Trophoblast cell (in vitro differentiated cells and primary cell): ENCODE results near the gene ZNF618.

Source experiments
- DNase-seq, 2 donors: peaks; one replicate each; pipeline ENCODE4 v3.0.0-alpha.2; 2016
- H2AFZ ChIP-seq: 2 replicates; pipeline ENCODE4 v1.6.1; 2013; ENCODE audit warnings: low read length, moderate library complexity, mild to moderate bottlenecking; ENCODE audit not compliant: insufficient read depth, poor library complexity
- H2AK5ac ChIP-seq: 2 replicates; pipeline ENCODE4 v1.6.1; 2013; ENCODE audit warnings: mild to moderate bottlenecking, low read length
- H2BK120ac ChIP-seq: 2 replicates; pipeline ENCODE4 v1.6.1; 2013; ENCODE audit warnings: low read length, mild to moderate bottlenecking, moderate library complexity; ENCODE audit not compliant: insufficient read depth, poor library complexity
- H2BK12ac ChIP-seq: 2 replicates; pipeline ENCODE4 v1.6.1; 2013; ENCODE audit warnings: mild to moderate bottlenecking, low read length, moderate library complexity
- H2BK5ac ChIP-seq: 2 replicates; pipeline ENCODE4 v1.6.1; 2013; ENCODE audit warnings: low read length, low read depth, moderate library complexity, mild to moderate bottlenecking; ENCODE audit not compliant: poor library complexity
- H3K14ac ChIP-seq: 2 replicates; pipeline ENCODE4 v1.6.1; 2013; ENCODE audit warnings: mild to moderate bottlenecking, low read length
- H3K18ac ChIP-seq: 2 replicates; pipeline ENCODE4 v1.6.1; 2013; ENCODE audit warnings: mild to moderate bottlenecking, low read length
- H3K23ac ChIP-seq: 2 replicates; pipeline ENCODE4 v1.6.1; 2013; ENCODE audit warnings: low read length
- H3K27ac ChIP-seq: 2 replicates; pipeline ENCODE4 v1.5.1; 2013; ENCODE audit warnings: low read depth, mild to moderate bottlenecking, inconsistent platforms, low read length, moderate library complexity
- H3K27me3 ChIP-seq: 2 replicates; pipeline ENCODE4 v1.6.1; 2013; ENCODE audit warnings: inconsistent platforms, mild to moderate bottlenecking, low read length, moderate library complexity; ENCODE audit not compliant: insufficient read depth
- H3K36me3 ChIP-seq, 2 experiments: 1 replicate in 1 of 2; 2 replicates in 1 of 2; pipeline ENCODE4 v1.6.1; 2013; ENCODE audit warnings: low read length in 2 of 2, mild to moderate bottlenecking in 2 of 2, moderate library complexity in 1 of 2; ENCODE audit not compliant: insufficient read depth in 2 of 2, control insufficient read depth in 1 of 2
- H3K4ac ChIP-seq: 2 replicates; pipeline ENCODE4 v1.6.1; 2013; ENCODE audit warnings: low read depth, mild to moderate bottlenecking, low read length, moderate library complexity
- H3K4me1 ChIP-seq, 2 experiments: 1 replicate in 1 of 2; 2 replicates in 1 of 2; pipeline ENCODE4 v1.6.1; 2013; ENCODE audit warnings: low read length in 2 of 2, mild to moderate bottlenecking in 2 of 2, moderate library complexity in 1 of 2; ENCODE audit not compliant: insufficient read depth in 2 of 2, control insufficient read depth in 1 of 2
- H3K4me2 ChIP-seq: 2 replicates; pipeline ENCODE4 v1.6.1; 2013; ENCODE audit warnings: inconsistent platforms, mild to moderate bottlenecking, low read length, moderate library complexity
- H3K4me3 ChIP-seq: 2 replicates; pipeline ENCODE4 v1.5.1; 2013; ENCODE audit warnings: mild to moderate bottlenecking, low read depth, low read length, inconsistent platforms
- H3K79me1 ChIP-seq: one replicate; pipeline ENCODE4 v1.6.1; 2013; ENCODE audit warnings: low read length
- H3K79me2 ChIP-seq: 2 replicates; pipeline ENCODE4 v1.6.1; 2013; ENCODE audit warnings: low read length, mild to moderate bottlenecking; ENCODE audit not compliant: control insufficient read depth, insufficient read depth, poor library complexity
- H3K9ac ChIP-seq: 2 replicates; pipeline ENCODE4 v1.6.1; 2013; ENCODE audit warnings: mild to moderate bottlenecking, low read length
- H3K9me3 ChIP-seq: 2 replicates; pipeline ENCODE4 v1.6.1; 2013; ENCODE audit warnings: low read depth, mild to moderate bottlenecking, control low read depth, inconsistent platforms, low read length; ENCODE audit not compliant: insufficient read depth
- H4K12ac ChIP-seq: 2 replicates; pipeline ENCODE4 v1.6.1; 2013; ENCODE audit warnings: low read depth, mild to moderate bottlenecking, low read length, moderate library complexity
- H4K8ac ChIP-seq: 2 replicates; pipeline ENCODE4 v1.6.1; 2013; ENCODE audit warnings: low read depth, mild to moderate bottlenecking, low read length, moderate library complexity
- H4K91ac ChIP-seq: one replicate; pipeline ENCODE4 v1.6.1; 2013; ENCODE audit warnings: low read depth, mild to moderate bottlenecking, low read length, moderate library complexity
- WGBS: extraction: QIAGEN DNeasy Blood & Tissue Kit; methylation state at CpG from one replicate; pipeline ENCODE4 v1.1.7; 2013; ENCODE audit warnings: missing lambda C conversion rate; ENCODE audit not compliant: insufficient read length, insufficient coverage; ENCODE audit errors: extremely low coverage; 5-methylcytosine and 5-hydroxymethylcytosine counted together

Gene ZNF618

DNA sequence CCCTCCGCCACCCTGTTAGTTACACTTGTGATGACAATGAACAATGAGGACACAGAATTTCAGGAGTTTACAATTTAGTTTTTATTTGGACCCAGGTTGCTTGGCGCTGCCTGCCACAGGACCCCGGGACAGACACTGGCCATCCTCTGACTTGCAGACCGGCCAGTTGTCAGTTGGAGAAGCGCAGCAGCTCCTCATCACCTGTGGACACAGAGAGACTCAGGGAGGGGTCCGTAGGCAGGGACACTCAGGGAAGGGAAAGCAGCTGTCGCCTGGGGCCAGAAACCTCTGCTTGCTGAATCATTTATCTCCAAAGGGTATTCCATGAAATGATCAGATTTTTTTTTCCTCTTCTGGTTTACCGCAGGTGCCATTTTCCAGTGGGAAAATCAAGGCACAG, 184.0 kb downstream of the ZNF618 start:
- H3K4me3 ChIP-seq: no peak overlapping the region
- no peak overlapping the region for H2BK5ac ChIP-seq
- no peaks in the 10 kb centered on the region for H3K36me3 ChIP-seq
- no peak overlapping the region for H4K91ac ChIP-seq
- H3K18ac ChIP-seq: no peak overlapping the region
- no peaks in the 10 kb centered on the region for H3K79me2 ChIP-seq
- no peak overlapping the region for H2BK120ac ChIP-seq
- no peak overlapping the region for H3K4me2 ChIP-seq
- no peaks in the 10 kb centered on the region for H3K79me1 ChIP-seq
- no peak overlapping the region for H4K12ac ChIP-seq
- H3K4me1 ChIP-seq: no peaks in the 10 kb centered on the region
- no peak overlapping the region for H2AFZ ChIP-seq
- no peaks in the 10 kb centered on the region for H3K27me3 ChIP-seq
- no peak for DNase-seq
- no peak overlapping the region for H2BK12ac ChIP-seq
- no CpG with 5 or more reads among the region's 8 CpGs for WGBS
- no peak overlapping the region for H3K23ac ChIP-seq
- no peak overlapping the region for H3K4ac ChIP-seq
- H4K8ac ChIP-seq: no peak overlapping the region
- no peak overlapping the region for H3K27ac ChIP-seq
- H3K14ac ChIP-seq: no peak overlapping the region
- no peak overlapping the region for H3K9ac ChIP-seq
- H3K9me3 ChIP-seq: no peaks in the 10 kb centered on the region
- no peak overlapping the region for H2AK5ac ChIP-seq

DNA sequence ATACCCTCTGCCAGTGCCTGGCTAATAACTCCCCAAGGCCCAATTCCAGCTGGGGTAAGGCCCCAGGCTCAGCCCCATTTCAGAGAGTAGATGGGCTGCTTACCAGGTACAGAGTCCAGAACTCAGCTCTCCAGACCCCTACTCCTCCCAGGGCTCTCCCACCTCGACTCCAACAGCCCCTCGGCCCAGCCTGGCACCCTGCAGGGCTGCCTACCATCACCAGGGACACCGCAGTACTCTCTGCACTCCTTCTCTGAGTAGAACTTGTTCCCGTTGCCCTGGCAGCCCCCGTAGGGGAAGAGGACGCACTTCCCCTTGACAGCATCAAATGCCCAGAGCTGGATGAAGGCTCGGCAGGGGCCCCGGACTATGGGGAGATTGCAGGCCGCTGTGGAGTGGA, 184.6 kb downstream of the ZNF618 start:
- Histone ChIP-seq H3K27ac (no peak overlapping the region), H3K36me3 (no peaks in the 10 kb centered on the region), H4K12ac (no peak overlapping the region), H3K18ac (no peak overlapping the region), H3K4me1 (no peaks in the 10 kb centered on the region), H3K4me2 (no peak overlapping the region), H2BK120ac (no peak overlapping the region), H3K4ac (no peak overlapping the region), H3K79me1 (no peaks in the 10 kb centered on the region), H3K27me3 (no peaks in the 10 kb centered on the region), H3K14ac (no peak overlapping the region), H2AFZ (no peak overlapping the region), H4K8ac (no peak overlapping the region), H4K91ac (no peak overlapping the region), H2BK12ac (no peak overlapping the region), H3K9ac (no peak overlapping the region), H3K23ac (no peak overlapping the region), H3K79me2 (no peaks in the 10 kb centered on the region), H2AK5ac (no peak overlapping the region), H3K4me3 (no peak overlapping the region), H3K9me3 (no peaks in the 10 kb centered on the region), H2BK5ac (no peak overlapping the region)
- no CpG with 5 or more reads among the region's 9 CpGs for WGBS
- DNase-seq: no peak

DNA sequence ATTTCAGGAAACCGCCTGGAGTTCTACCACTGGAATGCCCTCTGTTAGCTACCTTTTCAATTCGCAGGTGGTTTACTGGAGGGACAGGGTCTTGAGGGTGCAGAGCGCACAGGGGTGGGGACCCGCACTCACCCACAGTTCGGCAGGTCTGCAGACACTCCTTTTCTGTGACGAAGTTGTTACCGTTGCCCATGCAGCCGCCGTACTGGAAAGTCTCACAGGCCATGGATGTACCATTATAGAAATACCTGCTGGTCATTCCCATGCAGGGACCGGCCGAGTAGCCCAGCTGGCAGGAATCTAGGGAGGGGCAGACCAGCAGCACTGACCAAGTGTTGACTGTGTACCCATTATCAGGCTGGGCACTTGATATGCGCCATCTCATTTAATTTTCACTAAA, 185.2 kb downstream of the ZNF618 start:
- no CpG with 5 or more reads among the region's 12 CpGs for WGBS
- no peaks in the 10 kb centered on the region for H3K9me3 ChIP-seq
- no peak overlapping the region for H3K14ac ChIP-seq
- H3K4me1 ChIP-seq: no peaks in the 10 kb centered on the region
- H3K18ac ChIP-seq: no peak overlapping the region
- H2AFZ ChIP-seq: no peak overlapping the region
- no peak overlapping the region for H2BK12ac ChIP-seq
- no peak overlapping the region for H2AK5ac ChIP-seq
- H3K79me2 ChIP-seq: no peaks in the 10 kb centered on the region
- no peaks in the 10 kb centered on the region for H3K79me1 ChIP-seq
- H2BK120ac ChIP-seq: no peak overlapping the region
- no peaks in the 10 kb centered on the region for H3K27me3 ChIP-seq
- no peak overlapping the region for H4K8ac ChIP-seq
- no peak overlapping the region for H4K12ac ChIP-seq
- no peak overlapping the region for H3K9ac ChIP-seq
- H3K23ac ChIP-seq: no peak overlapping the region
- no peak for DNase-seq
- no peaks in the 10 kb centered on the region for H3K36me3 ChIP-seq
- H2BK5ac ChIP-seq: no peak overlapping the region
- no peak overlapping the region for H4K91ac ChIP-seq
- H3K4me2 ChIP-seq: no peak overlapping the region
- H3K4me3 ChIP-seq: no peak overlapping the region
- H3K27ac ChIP-seq: no peak overlapping the region
- no peak overlapping the region for H3K4ac ChIP-seq

DNA sequence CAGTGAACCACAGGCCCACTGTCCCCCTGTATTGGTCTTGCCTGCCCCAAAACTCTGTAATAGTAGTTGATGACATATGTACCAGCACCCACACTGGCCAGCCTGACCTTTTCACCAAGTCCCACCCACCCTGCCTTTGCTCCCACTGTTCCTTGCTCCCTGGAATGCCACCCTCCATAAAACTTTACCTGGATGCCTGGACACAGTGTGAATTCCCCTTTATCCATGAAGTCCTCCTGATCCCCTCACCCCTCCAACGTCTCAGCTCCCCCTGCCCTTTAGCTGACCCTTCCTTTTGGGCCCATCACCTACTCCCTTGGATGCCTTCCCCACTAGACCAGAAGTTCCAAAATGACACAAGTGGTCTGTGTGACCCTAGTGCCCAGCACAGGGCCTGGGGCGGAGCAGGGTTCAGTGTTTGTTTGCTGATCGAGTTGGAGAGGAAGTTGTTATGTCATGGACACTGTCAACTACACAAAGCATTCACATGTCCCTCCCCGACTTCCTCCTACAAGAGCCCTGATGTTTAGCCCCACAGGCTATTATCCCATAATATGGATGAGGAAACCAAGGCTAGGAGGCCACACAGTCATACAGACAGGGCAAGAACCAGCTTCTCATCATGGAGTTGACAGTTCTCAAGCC, 185.8 kb downstream of the ZNF618 start:
- Histone ChIP-seq H3K4ac (no peak overlapping the region), H3K4me2 (no peak overlapping the region), H3K9me3 (no peaks in the 10 kb centered on the region), H3K23ac (no peak overlapping the region), H3K4me3 (no peak overlapping the region), H2BK12ac (no peak overlapping the region), H3K79me2 (no peaks in the 10 kb centered on the region), H3K36me3 (no peaks in the 10 kb centered on the region), H2BK120ac (no peak overlapping the region), H2AK5ac (no peak overlapping the region), H4K91ac (no peak overlapping the region), H3K27me3 (no peaks in the 10 kb centered on the region), H3K79me1 (no peaks in the 10 kb centered on the region), H2AFZ (no peak overlapping the region), H4K8ac (no peak overlapping the region), H3K9ac (no peak overlapping the region), H2BK5ac (no peak overlapping the region), H4K12ac (no peak overlapping the region), H3K14ac (no peak overlapping the region), H3K27ac (no peak overlapping the region), H3K4me1 (no peaks in the 10 kb centered on the region), H3K18ac (no peak overlapping the region)
- no peak for DNase-seq
- no CpG with 5 or more reads among the region's 4 CpGs for WGBS
